ENCODE results near the gene KCNN3.

Gene KCNN3

GRCh38 chr1:154786804-154787570 is 83.1 kb downstream of the KCNN3 start:
- intact Hi-C loops (cut with DNase I), result no loop called here
- peak in 1 of 42 donors; percentile 3 for DNase-seq

- DNase-seq, result no peak
- intact Hi-C loops (cut with DNase I), result no loop called here
Observed at GRCh38 chr1:154784924-154785531, 85.1 kb downstream of the KCNN3 start.

GRCh38 chr1:154784416-154784815 is 85.7 kb downstream of the KCNN3 start:
- peak in 1 of 42 donors; percentile 6 for DNase-seq
- intact Hi-C loops (cut with DNase I), result no loop called here

- no peak for DNase-seq
- intact Hi-C loops (cut with DNase I), result no loop called here
Observed at GRCh38 chr1:154783976-154784375, 86.1 kb downstream of the KCNN3 start.

- no peak for DNase-seq
- intact Hi-C loops (cut with DNase I), result no loop called here
Observed at GRCh38 chr1:154780541-154780940, 89.5 kb downstream of the KCNN3 start.

- DNase-seq, result peak in 4 of 42 donors; percentile 29 to 59 (median 40)
- intact Hi-C loops (cut with DNase I), result no loop called here
Observed at GRCh38 chr1:154779551-154780189, 90.4 kb downstream of the KCNN3 start.

- no peak for DNase-seq
Observed at GRCh38 chr1:154778944-154779343, 91.1 kb downstream of the KCNN3 start.

GRCh38 chr1:154778275-154778674 is 91.8 kb downstream of the KCNN3 start:
- intact Hi-C loops (cut with DNase I), result no loop called here
- DNase-seq, result no peak

More at GRCh38 chr1:154778944-154779343, 91.1 kb downstream of the KCNN3 start:
- intact Hi-C loops (cut with DNase I), result no loop called here

GRCh38 chr1:154777781-154778180 is 92.3 kb downstream of the KCNN3 start:
- intact Hi-C loops (cut with DNase I), result no loop called here
- no peak for DNase-seq

GRCh38 chr1:154777154-154777553 is 92.9 kb downstream of the KCNN3 start:
- peak in 1 of 42 donors; percentile 22 for DNase-seq
- intact Hi-C loops (cut with DNase I), result no loop called here

- intact Hi-C loops (cut with DNase I), result no loop called here
- peak in 4 of 42 donors; percentile 29 to 45 (median 40) for DNase-seq
Observed at GRCh38 chr1:154775621-154776605, 94.2 kb downstream of the KCNN3 start.

- peak in 1 of 42 donors; percentile 15 for DNase-seq
- intact Hi-C loops (cut with DNase I), result no loop called here
Observed at GRCh38 chr1:154774175-154774855, 95.8 kb downstream of the KCNN3 start.

- peak in 7 of 42 donors; percentile 19 to 57 (median 35) for DNase-seq
Observed at GRCh38 chr1:154773551-154773950, 96.5 kb downstream of the KCNN3 start.

GRCh38 chr1:154772606-154773506 is 97.2 kb downstream of the KCNN3 start:
- intact Hi-C loops (cut with DNase I), result no loop called here
- DNase-seq, result peak in 1 of 42 donors; percentile 17

More at GRCh38 chr1:154773551-154773950, 96.5 kb downstream of the KCNN3 start:
- intact Hi-C loops (cut with DNase I), result no loop called here

- DNase-seq, result peak in 1 of 42 donors; percentile 34
- intact Hi-C loops (cut with DNase I), result no loop called here
Observed at GRCh38 chr1:154772056-154772455, 98.0 kb downstream of the KCNN3 start.

- peak in 2 of 42 donors; percentile 1 to 30 for DNase-seq
- intact Hi-C loops (cut with DNase I), result no loop called here
Observed at GRCh38 chr1:154770897-154771594, 99.0 kb downstream of the KCNN3 start.

Measured in head of caudate nucleus (tissue), 42 donors.